Measurements from ENCODE around the gene CDK5. TPM values are rescaled to one million over a fixed set of nuclear protein-coding genes. Genes with fewer than 3 reads are reported as not detected.
A peak's percentile ranks its signal among the peaks of the same experiment; 100 is the strongest.

Gene CDK5
- total RNA-seq = 1 to 10 TPM; 2.7 to 5.9 (median 4.1) TPM
- polyA plus RNA-seq = 1 to 10 TPM; 3.8 to 9.4 TPM
- long read RNA-seq, donor 1, partial matches to known transcripts = 0 of 4 reads
- long read RNA-seq, donor 1, other reads (novel, unspliced or antisense) = 3 of 4 reads
- long read RNA-seq, donor 2, transcript CDK5-204 (12 exons, 1,758 nt) = major isoform, 9 of 15 reads
- long read RNA-seq, donor 2, partial matches to known transcripts = 6 of 15 reads
- long read RNA-seq, donor 2, other reads (novel, unspliced or antisense) = 0 of 15 reads
- long read RNA-seq, donor 3, partial matches to known transcripts = 0 of 5 reads
- long read RNA-seq, donor 3, other reads (novel, unspliced or antisense) = 0 of 5 reads

DNA sequence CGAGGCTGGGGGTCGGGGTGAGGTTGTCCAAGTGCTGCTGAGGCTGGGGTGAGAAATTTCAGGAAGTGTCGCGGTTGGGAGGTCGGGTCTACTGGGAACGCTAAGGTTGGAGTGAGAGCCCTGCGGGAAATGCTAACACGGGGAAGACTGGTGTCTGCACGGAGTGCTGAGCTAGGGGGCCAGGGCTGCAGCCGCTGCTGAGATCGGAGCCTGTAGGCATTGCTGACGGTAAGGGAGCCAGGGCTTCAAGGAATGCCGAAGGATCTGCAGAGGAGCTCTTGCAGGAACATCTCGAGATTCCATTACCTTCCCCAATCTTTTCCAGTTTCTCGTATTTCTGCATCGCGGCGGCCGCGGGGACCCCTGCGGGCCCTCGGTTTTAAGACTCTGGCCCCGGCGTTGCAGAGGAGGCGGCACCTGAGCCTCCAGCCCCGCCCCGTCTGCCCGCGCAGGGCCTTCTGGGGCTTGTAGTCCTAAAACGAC, at the start of gene CDK5:
TSS of gene CDK5 (minus strand) at position 392 of the 483 bp plus-strand sequence. CDS start at position 343, 49 bp downstream.
- peak within 1 kb of the TSS; percentile 87 to 97 for H3K27ac ChIP-seq
- H3K4me3 ChIP-seq = peak within 1 kb of the TSS; percentile 81
- no peak for DNase-seq
- no peaks in the 10 kb centered on the region for H3K27me3 ChIP-seq
- TF ChIP-seq EP300 (IDR thresholded peaks at IDR 0.05) (no peak), CTCF (IDR thresholded peaks at IDR 0.05) (no peak), POLR2A (IDR thresholded peaks at IDR 0.05) (no peak)
- WGBS, 3 donors = 0 to 1% (median 1%) methylated on average over 30 of the region's 30 CpGs
- intact Hi-C loops (cut with DNase I) = no loop called here
- H3K36me3 ChIP-seq = no peaks in the 10 kb centered on the region
- H3K9me3 ChIP-seq = no peaks in the 10 kb centered on the region
- peaks cover 23% of the 10 kb centered on the region for H3K4me1 ChIP-seq (ENCODE audit: insufficient read depth)

- H3K4me1 ChIP-seq (ENCODE audit: insufficient read depth) = peaks cover 4% of the 10 kb centered on the region
- no peaks in the 10 kb centered on the region for H3K27me3 ChIP-seq
- intact Hi-C loops (cut with DNase I) = no loop called here
- no peaks in the 10 kb centered on the region for H3K36me3 ChIP-seq
- 68 to 76% (median 69%) methylated on average over 23 of the region's 23 CpGs for WGBS, 3 donors
- no peaks in the 10 kb centered on the region for H3K9me3 ChIP-seq
- no peak overlapping the region for H3K4me3 ChIP-seq
- no peak for TF ChIP-seq POLR2A (IDR thresholded peaks at IDR 0.05)
- TF ChIP-seq CTCF (IDR thresholded peaks at IDR 0.05) = no peak
- no peak for TF ChIP-seq EP300 (IDR thresholded peaks at IDR 0.05)
- H3K27ac ChIP-seq = no peak overlapping the region
- DNase-seq = no peak
Measured at GRCh38 chr7:151104411-151105235, 46.9 kb upstream of the CDK5 start.

GRCh38 chr7:151103973-151104372, 46.3 kb upstream of the CDK5 start:
- WGBS, 3 donors = 78 to 87% (median 81%) methylated on average over 12 of the region's 12 CpGs
- Histone ChIP-seq H3K4me1 (ENCODE audit: insufficient read depth) (peaks cover 4% of the 10 kb centered on the region), H3K36me3 (no peaks in the 10 kb centered on the region), H3K27me3 (no peaks in the 10 kb centered on the region), H3K9me3 (no peaks in the 10 kb centered on the region), H3K4me3 (no peak overlapping the region), H3K27ac (no peak overlapping the region)
- TF ChIP-seq POLR2A (IDR thresholded peaks at IDR 0.05) (no peak), EP300 (IDR thresholded peaks at IDR 0.05) (no peak), CTCF (IDR thresholded peaks at IDR 0.05) (no peak)
- DNase-seq = no peak
- intact Hi-C loops (cut with DNase I) = no loop called here

DNA sequence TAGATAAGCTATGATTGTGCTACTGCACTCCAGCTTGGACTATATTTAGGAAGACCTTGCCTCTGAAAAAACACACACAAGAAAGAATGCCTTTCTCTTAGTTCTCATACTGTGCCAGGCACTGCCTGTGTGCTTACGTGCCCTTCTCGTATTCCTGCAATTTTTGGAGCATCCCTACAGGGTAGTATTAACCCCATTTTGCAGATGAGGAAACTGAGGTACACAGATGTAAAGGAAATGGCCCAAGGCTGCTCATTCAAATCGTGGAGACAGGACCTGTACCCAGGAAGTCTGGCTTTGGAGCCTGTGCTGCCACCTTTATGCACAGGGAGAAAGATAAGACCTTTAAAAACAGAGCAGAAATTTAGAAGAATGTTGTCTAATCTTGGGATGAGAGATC, 45.3 kb upstream of the CDK5 start:
- WGBS, 3 donors = 77 to 89% (median 88%) methylated on average over 3 of the region's 3 CpGs
- H3K4me3 ChIP-seq = no peak overlapping the region
- H3K4me1 ChIP-seq (ENCODE audit: insufficient read depth) = no peaks in the 10 kb centered on the region
- H3K27me3 ChIP-seq = no peaks in the 10 kb centered on the region
- no peak for TF ChIP-seq CTCF (IDR thresholded peaks at IDR 0.05)
- H3K9me3 ChIP-seq = no peaks in the 10 kb centered on the region
- no peak overlapping the region for H3K27ac ChIP-seq
- DNase-seq = no peak
- intact Hi-C loops (cut with DNase I) = no loop called here
- no peaks in the 10 kb centered on the region for H3K36me3 ChIP-seq

Data from ovary (tissue), 10 donors.